Glutamatergic neuron (in vitro differentiated cells): ENCODE data around the gene BCDIN3D. TPM values are rescaled to one million over a fixed set of nuclear protein-coding genes. Genes with fewer than 3 reads are reported as not detected.

ENCODE experiments used
- DNase-seq: peaks from one replicate; pipeline ENCODE4 v3.0.0; 2022
- H3K27ac Mint-ChIP-seq: one replicate; pipeline ENCODE4 v1.8.0; 2020; ENCODE audit warnings: mild to moderate bottlenecking, mixed read lengths, inconsistent platforms; ENCODE audit not compliant: unreplicated experiment
- H3K27me3 Mint-ChIP-seq: one replicate; pipeline ENCODE4 v1.8.0; 2020; ENCODE audit warnings: mild to moderate bottlenecking, moderate library complexity, mixed read lengths, inconsistent platforms; ENCODE audit not compliant: unreplicated experiment
- H3K36me3 Mint-ChIP-seq: one replicate; pipeline ENCODE4 v1.8.0; 2020; ENCODE audit warnings: mild to moderate bottlenecking, mixed read lengths, inconsistent platforms; ENCODE audit not compliant: unreplicated experiment
- H3K4me1 Mint-ChIP-seq: one replicate; pipeline ENCODE4 v1.8.0; 2020; ENCODE audit warnings: mild to moderate bottlenecking, low read depth, mixed read lengths, inconsistent platforms; ENCODE audit not compliant: unreplicated experiment
- H3K4me3 Mint-ChIP-seq: one replicate; pipeline ENCODE4 v1.8.0; 2020; ENCODE audit warnings: mild to moderate bottlenecking, mixed read lengths, inconsistent platforms; ENCODE audit not compliant: unreplicated experiment
- H3K9me3 Mint-ChIP-seq: one replicate; pipeline ENCODE4 v1.8.0; 2020; ENCODE audit warnings: mild to moderate bottlenecking, moderate library complexity, mixed read lengths, inconsistent platforms; ENCODE audit not compliant: unreplicated experiment
- total RNA-seq: library from RNA; stranded (reverse); fragmentation: NEBNext Ultra II Directional; extraction: Animal tissue kit (Norgen Biotek cat#: 25700); gene quantifications from one replicate; pipeline ENCODE4 v1.2.1, GENCODE V29; 2021; ENCODE audit not compliant: unreplicated experiment
- TF ChIP-seq, protein P1 (sequence below): fragments of 200-600 bp; sonication (generic); IDR thresholded peaks from one replicate; pipeline ENCODE4 v1.5.0; 2021; ENCODE audit not compliant: partially characterized antibody, unreplicated experiment

Gene BCDIN3D
- total RNA-seq, 1 donor from 2014 or later = 5.9 TPM

DNA sequence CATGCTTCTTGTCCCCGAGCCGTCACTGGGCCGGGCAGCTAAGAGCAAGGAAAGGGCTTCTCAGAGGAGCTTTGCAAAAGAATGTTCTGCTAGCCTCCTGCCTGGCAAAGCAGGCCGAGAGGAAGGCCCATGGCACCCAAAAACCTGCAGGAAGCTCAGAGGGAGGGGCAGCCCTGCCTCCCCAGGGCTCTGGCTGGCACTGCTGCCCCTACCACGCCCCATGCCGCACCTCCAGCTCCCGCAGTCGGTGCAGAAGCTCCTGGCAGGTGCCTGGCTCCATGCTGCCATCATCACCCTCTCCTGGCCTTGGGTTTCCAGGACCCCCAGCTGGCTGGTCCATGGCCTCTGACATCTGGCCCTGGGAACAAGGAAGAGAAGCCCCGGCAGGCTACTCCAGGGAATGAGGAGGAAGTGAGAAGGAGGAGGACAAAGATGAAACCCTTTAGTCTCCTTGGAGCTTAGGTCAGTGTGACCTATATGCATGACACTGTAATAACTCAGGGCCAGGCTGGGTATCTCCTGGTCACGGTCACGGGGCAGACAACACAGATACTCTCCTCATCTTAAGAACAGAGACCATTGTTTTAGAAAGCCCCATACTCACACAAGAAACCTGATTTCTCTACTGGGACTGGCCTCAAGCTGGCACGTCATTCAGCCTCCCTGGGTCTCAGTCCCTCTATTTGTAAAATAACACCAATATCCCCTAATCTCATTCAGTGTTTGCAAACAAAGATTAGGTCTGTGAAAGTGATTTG lies 39.0 kb downstream of the BCDIN3D start:
- H3K9me3 Mint-ChIP-seq = peaks cover 7% of the 10 kb centered on the region
- H3K4me3 Mint-ChIP-seq = no peak overlapping the region
- peaks cover 3% of the 10 kb centered on the region for H3K36me3 Mint-ChIP-seq
- TF ChIP-seq, protein P1, sequence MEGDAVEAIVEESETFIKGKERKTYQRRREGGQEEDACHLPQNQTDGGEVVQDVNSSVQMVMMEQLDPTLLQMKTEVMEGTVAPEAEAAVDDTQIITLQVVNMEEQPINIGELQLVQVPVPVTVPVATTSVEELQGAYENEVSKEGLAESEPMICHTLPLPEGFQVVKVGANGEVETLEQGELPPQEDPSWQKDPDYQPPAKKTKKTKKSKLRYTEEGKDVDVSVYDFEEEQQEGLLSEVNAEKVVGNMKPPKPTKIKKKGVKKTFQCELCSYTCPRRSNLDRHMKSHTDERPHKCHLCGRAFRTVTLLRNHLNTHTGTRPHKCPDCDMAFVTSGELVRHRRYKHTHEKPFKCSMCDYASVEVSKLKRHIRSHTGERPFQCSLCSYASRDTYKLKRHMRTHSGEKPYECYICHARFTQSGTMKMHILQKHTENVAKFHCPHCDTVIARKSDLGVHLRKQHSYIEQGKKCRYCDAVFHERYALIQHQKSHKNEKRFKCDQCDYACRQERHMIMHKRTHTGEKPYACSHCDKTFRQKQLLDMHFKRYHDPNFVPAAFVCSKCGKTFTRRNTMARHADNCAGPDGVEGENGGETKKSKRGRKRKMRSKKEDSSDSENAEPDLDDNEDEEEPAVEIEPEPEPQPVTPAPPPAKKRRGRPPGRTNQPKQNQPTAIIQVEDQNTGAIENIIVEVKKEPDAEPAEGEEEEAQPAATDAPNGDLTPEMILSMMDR = no peak
- peaks cover 9% of the 10 kb centered on the region for H3K27me3 Mint-ChIP-seq
- peaks cover 32% of the 10 kb centered on the region for H3K4me1 Mint-ChIP-seq
- H3K27ac Mint-ChIP-seq = no peak overlapping the region
- DNase-seq = no peak

DNA sequence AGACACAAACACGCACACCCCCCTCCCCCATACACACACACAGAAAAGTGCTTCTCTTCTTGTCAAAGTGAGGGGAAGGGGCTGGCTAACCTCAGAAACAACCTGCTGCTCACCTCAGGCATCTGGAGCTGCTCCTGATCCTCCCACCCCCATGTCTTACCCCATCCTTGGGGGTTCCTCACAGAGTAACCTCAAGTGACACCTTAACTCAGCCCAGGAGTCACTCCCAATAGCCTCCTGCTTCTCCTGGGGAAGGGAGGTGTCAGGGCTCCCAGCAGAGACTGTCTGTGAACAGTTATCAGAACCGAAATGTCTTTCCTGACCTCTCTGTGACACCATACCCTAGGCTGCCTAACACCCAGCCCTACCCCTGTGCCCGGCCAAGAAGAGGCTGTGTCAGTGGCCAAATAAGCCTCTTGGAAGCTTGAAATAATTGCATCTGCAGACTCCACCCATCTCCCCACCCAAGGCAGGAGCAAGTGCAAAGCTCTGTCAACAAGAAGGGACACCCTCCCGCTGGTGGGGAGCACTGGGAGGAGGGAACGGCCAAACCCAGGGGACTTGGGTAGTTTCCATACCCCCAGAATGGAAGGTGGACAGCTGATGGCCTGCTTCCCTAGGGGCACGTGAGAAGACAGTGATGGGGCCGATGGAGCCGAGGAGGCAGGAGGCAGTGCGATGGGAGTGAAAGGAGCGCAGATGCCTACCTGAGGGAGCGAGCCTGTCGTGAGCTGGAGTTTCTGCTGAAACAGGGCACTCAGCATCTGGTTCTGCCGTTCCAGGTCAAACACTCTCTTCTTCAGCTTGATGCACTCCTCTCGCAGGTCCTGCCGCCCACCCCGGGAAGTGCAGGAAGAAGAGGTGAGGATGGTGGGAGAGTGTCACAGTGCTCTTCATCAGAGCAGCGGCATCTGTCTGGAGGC lies 41.5 kb downstream of the BCDIN3D start:
- Mint-ChIP-seq H3K4me1 (peaks cover 18% of the 10 kb centered on the region), H3K9me3 (peaks cover 7% of the 10 kb centered on the region), H3K4me3 (no peak overlapping the region), H3K27me3 (peaks cover 8% of the 10 kb centered on the region), H3K27ac (no peak overlapping the region), H3K36me3 (peaks cover 4% of the 10 kb centered on the region)
- DNase-seq = no peak
- TF ChIP-seq, protein P1 = no peak

DNA sequence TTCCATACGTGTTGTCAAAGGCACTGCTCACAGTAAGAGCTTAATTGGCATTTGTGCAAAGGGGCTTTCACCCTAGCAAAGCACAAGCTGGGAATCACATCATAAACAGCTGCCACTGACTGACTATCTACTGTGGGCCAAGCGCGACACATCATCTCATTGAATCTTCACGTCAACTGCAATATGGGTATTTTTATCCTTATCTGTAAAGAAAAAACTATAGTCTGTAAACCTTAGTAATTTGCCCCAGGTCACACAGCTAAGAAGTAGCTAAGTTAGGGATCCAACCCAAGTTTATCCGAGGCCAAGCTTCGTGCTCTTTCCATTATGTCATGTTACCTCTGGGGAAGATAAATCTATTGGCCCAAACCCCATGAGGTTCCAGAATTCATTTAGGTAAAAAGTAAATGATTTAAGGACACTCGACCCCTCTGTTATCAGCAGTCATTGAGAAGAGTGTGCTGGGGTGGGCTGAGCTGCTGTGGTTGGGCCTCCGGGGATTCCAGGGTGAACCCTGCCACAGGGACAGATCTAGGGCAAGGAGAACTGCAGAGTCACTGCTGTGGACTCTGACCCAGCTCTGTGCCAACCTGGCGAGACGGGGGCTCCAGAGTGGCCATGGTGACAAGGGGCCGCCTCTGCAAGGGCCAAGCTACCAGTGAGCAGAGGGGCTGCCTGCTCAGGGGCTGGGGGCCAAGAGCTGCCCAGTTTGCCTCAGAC lies 42.3 kb downstream of the BCDIN3D start:
- peaks cover 7% of the 10 kb centered on the region for H3K9me3 Mint-ChIP-seq
- peaks cover 18% of the 10 kb centered on the region for H3K4me1 Mint-ChIP-seq
- peak overlapping the region; percentile 59 for H3K4me3 Mint-ChIP-seq
- H3K36me3 Mint-ChIP-seq = peaks cover 4% of the 10 kb centered on the region
- DNase-seq = no peak
- TF ChIP-seq, protein P1 = no peak
- no peak overlapping the region for H3K27ac Mint-ChIP-seq
- peaks cover 6% of the 10 kb centered on the region for H3K27me3 Mint-ChIP-seq

DNA sequence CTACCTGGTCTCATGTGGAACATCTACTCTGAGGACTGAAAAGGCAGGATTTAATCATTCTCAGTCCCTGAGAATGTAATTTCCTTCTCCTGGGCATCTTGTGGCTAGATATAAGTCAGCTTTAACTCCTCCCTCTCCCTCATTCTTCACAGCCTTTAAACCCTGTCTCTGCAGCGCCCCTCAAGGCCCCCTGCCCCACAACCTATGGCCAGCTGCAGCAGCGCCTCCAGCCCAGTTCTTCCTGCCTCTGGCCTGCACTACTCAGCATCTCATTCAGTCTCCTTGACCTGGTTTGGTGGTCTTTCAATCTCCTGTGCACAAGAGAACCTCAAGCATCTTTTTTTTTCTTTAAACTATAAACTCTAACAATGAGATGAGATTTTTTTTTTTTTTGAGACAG lies 44.0 kb downstream of the BCDIN3D start:
- H3K27me3 Mint-ChIP-seq = peaks cover 5% of the 10 kb centered on the region
- TF ChIP-seq, protein P1 = no peak

More for the DNA sequence above, 44.0 kb downstream of the BCDIN3D start:
- Mint-ChIP-seq H3K4me1 (peaks cover 17% of the 10 kb centered on the region), H3K27ac (peak overlapping the region; percentile 79), H3K4me3 (no peak overlapping the region), H3K9me3 (peaks cover 7% of the 10 kb centered on the region), H3K36me3 (peaks cover 4% of the 10 kb centered on the region)
- DNase-seq = no peak
